ENCODE results near the gene CCDC122. TPM values are rescaled to one million over a fixed set of nuclear protein-coding genes. Genes with fewer than 3 reads are reported as not detected.

CCDC122 gene
- polyA plus RNA-seq (ENCODE audit: insufficient read length): 5.4 TPM

- DNase-seq: peak; percentile 86
Observed at GRCh38 chr13:43878892-43879754, at the start of gene CCDC122. Gene CCDC122 (minus strand): TSS chr13:43879740. CDS start chr13:43869376, 10,364 bp downstream.

GRCh38 chr13:43924549-43925245 lies 45.2 kb upstream of the CCDC122 start:
- no peak for DNase-seq

- no peak for DNase-seq
Observed at GRCh38 chr13:43920965-43921674, 41.6 kb upstream of the CCDC122 start.

- DNase-seq: no peak
Observed at GRCh38 chr13:43918636-43919035, 39.1 kb upstream of the CCDC122 start.

- DNase-seq: no peak
Observed at GRCh38 chr13:43916828-43917227, 37.3 kb upstream of the CCDC122 start.

GRCh38 chr13:43915451-43915850 lies 35.9 kb upstream of the CCDC122 start:
- no peak for DNase-seq

- DNase-seq: no peak
Observed at GRCh38 chr13:43911871-43912270, 32.3 kb upstream of the CCDC122 start.

GRCh38 chr13:43911278-43911677 lies 31.7 kb upstream of the CCDC122 start:
- DNase-seq: no peak

GRCh38 chr13:43910856-43911255 lies 31.3 kb upstream of the CCDC122 start:
- no peak for DNase-seq

- DNase-seq: peak; percentile 46
Observed at GRCh38 chr13:43908156-43909126, 28.9 kb upstream of the CCDC122 start.

GRCh38 chr13:43905435-43906031 lies 26.0 kb upstream of the CCDC122 start:
- DNase-seq: peak; percentile 68

- no peak for DNase-seq
Observed at GRCh38 chr13:43895940-43896339, 16.4 kb upstream of the CCDC122 start.

GRCh38 chr13:43894438-43894837 lies 14.9 kb upstream of the CCDC122 start:
- no peak for DNase-seq

- no peak for DNase-seq
Observed at GRCh38 chr13:43884222-43884621, 4.7 kb upstream of the CCDC122 start.

- DNase-seq: no peak
Observed at GRCh38 chr13:43883631-43884030, 4.1 kb upstream of the CCDC122 start.

- no peak for DNase-seq
Observed at GRCh38 chr13:43881580-43881979, 2.0 kb upstream of the CCDC122 start.

- no peak for DNase-seq
Observed at GRCh38 chr13:43880926-43881325, 1.4 kb upstream of the CCDC122 start.

GRCh38 chr13:43880214-43880855 lies 795 bp upstream of the CCDC122 start:
- peak; percentile 8 for DNase-seq

GRCh38 chr13:43879755-43880181 lies 228 bp upstream of the CCDC122 start, which contains the start of gene LACC1:
Gene LACC1 (plus strand): TSS chr13:43879904. CDS start chr13:43880986, 1,082 bp downstream.
- no peak for DNase-seq

GRCh38 chr13:43877766-43878165 lies 1.8 kb downstream of the CCDC122 start:
- DNase-seq: no peak

GRCh38 chr13:43877326-43877725 lies 2.2 kb downstream of the CCDC122 start:
- DNase-seq: no peak
